ENCODE data around the gene PPCS.

GRCh38 chr1:42479621-42480020 is 23.3 kb downstream of the PPCS start:
- TF ChIP-seq, protein P1, sequence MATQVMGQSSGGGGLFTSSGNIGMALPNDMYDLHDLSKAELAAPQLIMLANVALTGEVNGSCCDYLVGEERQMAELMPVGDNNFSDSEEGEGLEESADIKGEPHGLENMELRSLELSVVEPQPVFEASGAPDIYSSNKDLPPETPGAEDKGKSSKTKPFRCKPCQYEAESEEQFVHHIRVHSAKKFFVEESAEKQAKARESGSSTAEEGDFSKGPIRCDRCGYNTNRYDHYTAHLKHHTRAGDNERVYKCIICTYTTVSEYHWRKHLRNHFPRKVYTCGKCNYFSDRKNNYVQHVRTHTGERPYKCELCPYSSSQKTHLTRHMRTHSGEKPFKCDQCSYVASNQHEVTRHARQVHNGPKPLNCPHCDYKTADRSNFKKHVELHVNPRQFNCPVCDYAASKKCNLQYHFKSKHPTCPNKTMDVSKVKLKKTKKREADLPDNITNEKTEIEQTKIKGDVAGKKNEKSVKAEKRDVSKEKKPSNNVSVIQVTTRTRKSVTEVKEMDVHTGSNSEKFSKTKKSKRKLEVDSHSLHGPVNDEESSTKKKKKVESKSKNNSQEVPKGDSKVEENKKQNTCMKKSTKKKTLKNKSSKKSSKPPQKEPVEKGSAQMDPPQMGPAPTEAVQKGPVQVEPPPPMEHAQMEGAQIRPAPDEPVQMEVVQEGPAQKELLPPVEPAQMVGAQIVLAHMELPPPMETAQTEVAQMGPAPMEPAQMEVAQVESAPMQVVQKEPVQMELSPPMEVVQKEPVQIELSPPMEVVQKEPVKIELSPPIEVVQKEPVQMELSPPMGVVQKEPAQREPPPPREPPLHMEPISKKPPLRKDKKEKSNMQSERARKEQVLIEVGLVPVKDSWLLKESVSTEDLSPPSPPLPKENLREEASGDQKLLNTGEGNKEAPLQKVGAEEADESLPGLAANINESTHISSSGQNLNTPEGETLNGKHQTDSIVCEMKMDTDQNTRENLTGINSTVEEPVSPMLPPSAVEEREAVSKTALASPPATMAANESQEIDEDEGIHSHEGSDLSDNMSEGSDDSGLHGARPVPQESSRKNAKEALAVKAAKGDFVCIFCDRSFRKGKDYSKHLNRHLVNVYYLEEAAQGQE (IDR thresholded peaks at IDR 0.05; ENCODE audit: low read depth) = no peak
- TF ChIP-seq, protein P2, sequence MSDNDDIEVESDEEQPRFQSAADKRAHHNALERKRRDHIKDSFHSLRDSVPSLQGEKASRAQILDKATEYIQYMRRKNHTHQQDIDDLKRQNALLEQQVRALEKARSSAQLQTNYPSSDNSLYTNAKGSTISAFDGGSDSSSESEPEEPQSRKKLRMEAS (IDR thresholded peaks at IDR 0.05) = no peak
- no peak for TF ChIP-seq EP300 (IDR thresholded peaks at IDR 0.05; ENCODE audit: borderline replicate concordance)
- TF ChIP-seq CEBPB (IDR thresholded peaks at IDR 0.05) = no peak
- TF ChIP-seq RAD21 (IDR thresholded peaks at IDR 0.05; ENCODE audit: low read depth) = no peak
- no peak for TF ChIP-seq TAF1 (IDR thresholded peaks at IDR 0.05; ENCODE audit: low read depth)
- no peak for TF ChIP-seq YY1 (IDR thresholded peaks at IDR 0.05; ENCODE audit: low read depth)
- TF ChIP-seq, protein P3, sequence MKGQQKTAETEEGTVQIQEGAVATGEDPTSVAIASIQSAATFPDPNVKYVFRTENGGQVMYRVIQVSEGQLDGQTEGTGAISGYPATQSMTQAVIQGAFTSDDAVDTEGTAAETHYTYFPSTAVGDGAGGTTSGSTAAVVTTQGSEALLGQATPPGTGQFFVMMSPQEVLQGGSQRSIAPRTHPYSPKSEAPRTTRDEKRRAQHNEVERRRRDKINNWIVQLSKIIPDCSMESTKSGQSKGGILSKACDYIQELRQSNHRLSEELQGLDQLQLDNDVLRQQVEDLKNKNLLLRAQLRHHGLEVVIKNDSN (IDR thresholded peaks at IDR 0.05) = no peak
- no peak for TF ChIP-seq EGR1 (IDR thresholded peaks at IDR 0.05)
